Activated CD8-positive, alpha-beta memory T cell treated with anti-CD3 and anti-CD28 coated beads, Interleukin-2, amount 50 U/mL, for 4 hours (primary cell): Measurements from ENCODE around the gene AQR.
"Not testable (repeated sequence)": the region's sequence is repeated elsewhere in the genome, so short reads cannot be mapped to it uniquely, and the experiment has no call there.

Experiments used
- DNase-seq: peaks from one replicate; pipeline ENCODE4 v3.0.0-alpha.2; 2020

Gene AQR

GRCh38 chr15:34969340-34970097, at the start of gene AQR:
TSS of gene AQR (minus strand) at chr15:34969742. CDS start at chr15:34969613, 129 bp downstream.
- peak; percentile 90 for DNase-seq

GRCh38 chr15:35014241-35014640, 44.7 kb upstream of the AQR start:
- DNase-seq = no peak

- DNase-seq = no peak
Observed at GRCh38 chr15:35013370-35013769, 43.8 kb upstream of the AQR start.

GRCh38 chr15:35007397-35007796, 37.9 kb upstream of the AQR start:
- no peak for DNase-seq

GRCh38 chr15:35005933-35006332, 36.4 kb upstream of the AQR start:
- no peak for DNase-seq

- no peak for DNase-seq
Observed at GRCh38 chr15:35003928-35004327, 34.4 kb upstream of the AQR start.

GRCh38 chr15:35000511-35000910, 31.0 kb upstream of the AQR start:
- DNase-seq = no peak

- no peak for DNase-seq
Observed at GRCh38 chr15:34999906-35000305, 30.4 kb upstream of the AQR start.

GRCh38 chr15:34994925-34995324, 25.4 kb upstream of the AQR start:
- DNase-seq = no peak

- no peak for DNase-seq
Observed at GRCh38 chr15:34993877-34994276, 24.3 kb upstream of the AQR start.

GRCh38 chr15:34993412-34993811, 23.9 kb upstream of the AQR start:
- DNase-seq = no peak

GRCh38 chr15:34988027-34988902, 18.7 kb upstream of the AQR start, which contains the start of gene ZNF770:
TSS of gene ZNF770 (minus strand) at chr15:34988287. CDS start at chr15:34983434, 4,853 bp downstream.
- DNase-seq = peak; percentile 78

- DNase-seq = no peak
Observed at GRCh38 chr15:34987609-34988026, 18.1 kb upstream of the AQR start.

GRCh38 chr15:34986771-34987480, 17.4 kb upstream of the AQR start:
- DNase-seq = no peak

GRCh38 chr15:34986326-34986725, 16.8 kb upstream of the AQR start:
- DNase-seq = no peak

GRCh38 chr15:34984889-34985630, 15.5 kb upstream of the AQR start:
- DNase-seq = no peak

- no peak for DNase-seq
Observed at GRCh38 chr15:34976743-34977142, 7.2 kb upstream of the AQR start.

GRCh38 chr15:34976073-34976472, 6.5 kb upstream of the AQR start:
- DNase-seq = no peak

GRCh38 chr15:34973512-34973911, 4.0 kb upstream of the AQR start:
- DNase-seq = no peak

- DNase-seq = not testable (repeated sequence)
Observed at GRCh38 chr15:34970098-34970643, 629 bp upstream of the AQR start.

GRCh38 chr15:34964277-34964676, 5.3 kb downstream of the AQR start:
- no peak for DNase-seq

- no peak for DNase-seq
Observed at GRCh38 chr15:34953851-34954250, 15.7 kb downstream of the AQR start.
